Measurements from ENCODE around the gene ZNF362.

The ZNF362 gene

GRCh38 chr1:33316601-33317000, 60.3 kb downstream of the ZNF362 start:
- Histone ChIP-seq H3K27me3 (ENCODE audit: control insufficient read depth, insufficient read depth, low read length) (no peaks in the 10 kb centered on the region), H3K9me3 (replicated peaks; ENCODE audit: low read length) (no peaks in the 10 kb centered on the region), H3K36me3 (ENCODE audit: insufficient read depth, low read length) (peaks cover 7% of the 10 kb centered on the region), H3K9ac (ENCODE audit: low read depth, low read length) (no peak overlapping the region), H3K4me1 (ENCODE audit: control insufficient read depth, insufficient read depth, low read length) (no peaks in the 10 kb centered on the region), H3K4me3 (ENCODE audit: low read length) (no peak overlapping the region), H3K4me2 (ENCODE audit: low read length) (no peak overlapping the region)

GRCh38 chr1:33317354-33317753, 61.1 kb downstream of the ZNF362 start:
- Histone ChIP-seq H3K4me1 (ENCODE audit: control insufficient read depth, insufficient read depth, low read length) (no peaks in the 10 kb centered on the region), H3K4me2 (ENCODE audit: low read length) (no peak overlapping the region), H3K4me3 (ENCODE audit: low read length) (no peak overlapping the region), H3K9ac (ENCODE audit: low read depth, low read length) (no peak overlapping the region), H3K36me3 (ENCODE audit: insufficient read depth, low read length) (peaks cover 12% of the 10 kb centered on the region), H3K9me3 (replicated peaks; ENCODE audit: low read length) (no peaks in the 10 kb centered on the region), H3K27me3 (ENCODE audit: control insufficient read depth, insufficient read depth, low read length) (no peaks in the 10 kb centered on the region)

GRCh38 chr1:33317946-33318345, 61.7 kb downstream of the ZNF362 start:
- Histone ChIP-seq H3K4me1 (ENCODE audit: control insufficient read depth, insufficient read depth, low read length) (no peaks in the 10 kb centered on the region), H3K4me3 (ENCODE audit: low read length) (no peak overlapping the region), H3K4me2 (ENCODE audit: low read length) (no peak overlapping the region), H3K9me3 (replicated peaks; ENCODE audit: low read length) (no peaks in the 10 kb centered on the region), H3K36me3 (ENCODE audit: insufficient read depth, low read length) (peaks cover 18% of the 10 kb centered on the region), H3K9ac (ENCODE audit: low read depth, low read length) (no peak overlapping the region), H3K27me3 (ENCODE audit: control insufficient read depth, insufficient read depth, low read length) (no peaks in the 10 kb centered on the region)

GRCh38 chr1:33319186-33319948, 63.1 kb downstream of the ZNF362 start:
- H3K4me2 ChIP-seq (ENCODE audit: low read length) = no peak overlapping the region
- no peaks in the 10 kb centered on the region for H3K9me3 ChIP-seq (replicated peaks; ENCODE audit: low read length)
- H3K4me1 ChIP-seq (ENCODE audit: control insufficient read depth, insufficient read depth, low read length) = no peaks in the 10 kb centered on the region
- H3K36me3 ChIP-seq (ENCODE audit: insufficient read depth, low read length) = peaks cover 32% of the 10 kb centered on the region
- H3K4me3 ChIP-seq (ENCODE audit: low read length) = no peak overlapping the region
- no peak overlapping the region for H3K9ac ChIP-seq (ENCODE audit: low read depth, low read length)
- no peaks in the 10 kb centered on the region for H3K27me3 ChIP-seq (ENCODE audit: control insufficient read depth, insufficient read depth, low read length)

GRCh38 chr1:33319949-33320618, 63.8 kb downstream of the ZNF362 start:
- no peak overlapping the region for H3K9ac ChIP-seq (ENCODE audit: low read depth, low read length)
- H3K27me3 ChIP-seq (ENCODE audit: control insufficient read depth, insufficient read depth, low read length) = no peaks in the 10 kb centered on the region
- peaks cover 39% of the 10 kb centered on the region for H3K36me3 ChIP-seq (ENCODE audit: insufficient read depth, low read length)

GRCh38 chr1:33320619-33321165, 64.4 kb downstream of the ZNF362 start, which contains the start of gene A3GALT2:
Gene A3GALT2, minus strand, starts transcription at chr1:33321098. Its CDS starts 0 bp downstream, at chr1:33321098.
- Histone ChIP-seq H3K9me3 (replicated peaks; ENCODE audit: low read length) (no peaks in the 10 kb centered on the region), H3K4me1 (ENCODE audit: control insufficient read depth, insufficient read depth, low read length) (no peaks in the 10 kb centered on the region), H3K9ac (ENCODE audit: low read depth, low read length) (no peak within 1 kb of the TSS), H3K4me3 (ENCODE audit: low read length) (no peak within 1 kb of the TSS), H3K36me3 (ENCODE audit: insufficient read depth, low read length) (peaks cover 45% of the 10 kb centered on the region), H3K27me3 (ENCODE audit: control insufficient read depth, insufficient read depth, low read length) (no peaks in the 10 kb centered on the region), H3K4me2 (ENCODE audit: low read length) (no peak within 1 kb of the TSS)

More at GRCh38 chr1:33319949-33320618, 63.8 kb downstream of the ZNF362 start:
- Histone ChIP-seq H3K4me2 (ENCODE audit: low read length) (no peak overlapping the region), H3K4me3 (ENCODE audit: low read length) (no peak overlapping the region), H3K4me1 (ENCODE audit: control insufficient read depth, insufficient read depth, low read length) (no peaks in the 10 kb centered on the region), H3K9me3 (replicated peaks; ENCODE audit: low read length) (no peaks in the 10 kb centered on the region)

GRCh38 chr1:33321178-33321577, 64.9 kb downstream of the ZNF362 start:
- Histone ChIP-seq H3K4me2 (ENCODE audit: low read length) (no peak overlapping the region), H3K9me3 (replicated peaks; ENCODE audit: low read length) (no peaks in the 10 kb centered on the region), H3K4me3 (ENCODE audit: low read length) (no peak overlapping the region), H3K9ac (ENCODE audit: low read depth, low read length) (no peak overlapping the region), H3K36me3 (ENCODE audit: insufficient read depth, low read length) (peaks cover 50% of the 10 kb centered on the region), H3K4me1 (ENCODE audit: control insufficient read depth, insufficient read depth, low read length) (no peaks in the 10 kb centered on the region), H3K27me3 (ENCODE audit: control insufficient read depth, insufficient read depth, low read length) (no peaks in the 10 kb centered on the region)

GRCh38 chr1:33322109-33322508, 65.8 kb downstream of the ZNF362 start:
- H3K4me2 ChIP-seq (ENCODE audit: low read length) = no peak overlapping the region
- H3K27me3 ChIP-seq (ENCODE audit: control insufficient read depth, insufficient read depth, low read length) = no peaks in the 10 kb centered on the region
- no peak overlapping the region for H3K4me3 ChIP-seq (ENCODE audit: low read length)
- peaks cover 3% of the 10 kb centered on the region for H3K4me1 ChIP-seq (ENCODE audit: control insufficient read depth, insufficient read depth, low read length)
- H3K36me3 ChIP-seq (ENCODE audit: insufficient read depth, low read length) = peaks cover 58% of the 10 kb centered on the region
- no peaks in the 10 kb centered on the region for H3K9me3 ChIP-seq (replicated peaks; ENCODE audit: low read length)
- no peak overlapping the region for H3K9ac ChIP-seq (ENCODE audit: low read depth, low read length)

- Histone ChIP-seq H3K27me3 (ENCODE audit: control insufficient read depth, insufficient read depth, low read length) (no peaks in the 10 kb centered on the region), H3K4me2 (ENCODE audit: low read length) (no peak overlapping the region), H3K9ac (ENCODE audit: low read depth, low read length) (no peak overlapping the region), H3K9me3 (replicated peaks; ENCODE audit: low read length) (no peaks in the 10 kb centered on the region), H3K36me3 (ENCODE audit: insufficient read depth, low read length) (peaks cover 66% of the 10 kb centered on the region), H3K4me1 (ENCODE audit: control insufficient read depth, insufficient read depth, low read length) (peaks cover 10% of the 10 kb centered on the region), H3K4me3 (ENCODE audit: low read length) (no peak overlapping the region)
These were observed 66.7 kb downstream of the ZNF362 start for GRCh38 chr1:33322870-33323585.

GRCh38 chr1:33323663-33324477, 67.6 kb downstream of the ZNF362 start:
- H3K4me3 ChIP-seq (ENCODE audit: low read length) = no peak overlapping the region
- peaks cover 19% of the 10 kb centered on the region for H3K4me1 ChIP-seq (ENCODE audit: control insufficient read depth, insufficient read depth, low read length)
- H3K9ac ChIP-seq (ENCODE audit: low read depth, low read length) = no peak overlapping the region
- no peaks in the 10 kb centered on the region for H3K27me3 ChIP-seq (ENCODE audit: control insufficient read depth, insufficient read depth, low read length)
- peaks cover 74% of the 10 kb centered on the region for H3K36me3 ChIP-seq (ENCODE audit: insufficient read depth, low read length)
- H3K9me3 ChIP-seq (replicated peaks; ENCODE audit: low read length) = no peaks in the 10 kb centered on the region
- no peak overlapping the region for H3K4me2 ChIP-seq (ENCODE audit: low read length)

Measured in skeletal muscle satellite cell (primary cell).